Adipocyte (in vitro differentiated cells): ENCODE data around the gene TMPRSS11E.

ENCODE experiments used
- DNase-seq: peaks from one replicate; pipeline ENCODE4 v3.0.0-alpha.2; 2015; ENCODE audit warnings: low read depth
- H3K27me3 ChIP-seq: replicated peaks from 2 replicates; pipeline ENCODE4 v1.7.0; 2013; ENCODE audit warnings: mild to moderate bottlenecking, low read length, moderate library complexity; ENCODE audit not compliant: control insufficient read depth, insufficient read depth
- H3K36me3 ChIP-seq: 2 replicates; pipeline ENCODE4 v1.7.0; 2013; ENCODE audit warnings: low read length, mild to moderate bottlenecking, moderate library complexity; ENCODE audit not compliant: control insufficient read depth, insufficient read depth, severe bottlenecking
- H3K4me1 ChIP-seq: 2 replicates; pipeline ENCODE4 v1.7.0; 2013; ENCODE audit warnings: mild to moderate bottlenecking, low read length, moderate library complexity; ENCODE audit not compliant: control insufficient read depth, insufficient read depth
- H3K4me3 ChIP-seq: 2 replicates; pipeline ENCODE4 v1.7.0; 2013; ENCODE audit warnings: mild to moderate bottlenecking, low read length, moderate library complexity
- H3K9ac ChIP-seq: 2 replicates; pipeline ENCODE4 v1.7.0; 2013; ENCODE audit warnings: mild to moderate bottlenecking, low read length, moderate library complexity
- H3K9me3 ChIP-seq: 2 replicates; pipeline ENCODE4 v1.7.0; 2013; ENCODE audit warnings: mild to moderate bottlenecking, low read length, moderate library complexity; ENCODE audit not compliant: control insufficient read depth

Gene TMPRSS11E

DNA sequence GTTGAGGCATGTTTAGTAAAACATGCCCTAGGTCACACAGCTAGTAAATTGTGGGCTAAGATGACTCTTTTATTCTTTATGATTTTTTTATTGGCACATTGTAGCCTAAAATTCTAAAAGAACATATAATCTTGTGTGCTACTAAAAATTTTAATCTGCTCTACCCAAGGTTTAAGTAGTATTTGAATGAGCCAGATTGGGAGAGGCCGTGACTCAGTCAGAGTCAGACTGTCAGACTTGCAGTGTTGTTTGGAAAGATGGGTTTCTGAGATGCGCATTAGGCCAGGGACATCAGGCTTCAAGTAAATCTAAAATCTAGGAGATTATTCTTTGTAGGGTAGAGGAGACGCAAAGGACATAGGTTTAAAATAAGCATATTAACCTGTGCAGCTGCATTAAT lies 30.7 kb upstream of the TMPRSS11E start:
- DNase-seq = no peak
- no peak overlapping the region for H3K9ac ChIP-seq
- no peaks in the 10 kb centered on the region for H3K9me3 ChIP-seq
- no peaks in the 10 kb centered on the region for H3K27me3 ChIP-seq
- no peaks in the 10 kb centered on the region for H3K4me1 ChIP-seq
- H3K4me3 ChIP-seq = no peak overlapping the region
- no peaks in the 10 kb centered on the region for H3K36me3 ChIP-seq

DNA sequence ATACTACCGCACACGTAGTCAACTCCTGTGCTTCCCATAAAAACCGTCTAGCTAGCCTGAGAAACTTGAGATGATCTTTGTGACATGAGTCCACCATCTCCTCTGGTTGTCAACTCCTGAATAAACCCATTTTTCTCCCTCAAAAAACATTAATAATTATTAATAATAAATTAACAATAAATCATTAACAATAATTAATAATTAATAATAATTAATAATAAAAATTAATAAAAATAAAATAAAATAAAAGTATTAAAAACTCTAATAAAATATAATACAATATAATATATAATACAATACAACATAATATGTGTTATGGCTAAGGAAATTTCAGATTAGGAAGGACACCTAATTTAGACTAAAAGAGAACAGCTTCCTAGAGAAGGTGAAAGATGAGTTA lies 20.7 kb upstream of the TMPRSS11E start:
- H3K4me1 ChIP-seq = no peaks in the 10 kb centered on the region
- no peak overlapping the region for H3K9ac ChIP-seq
- H3K36me3 ChIP-seq = no peaks in the 10 kb centered on the region
- H3K9me3 ChIP-seq = no peaks in the 10 kb centered on the region
- no peak overlapping the region for H3K4me3 ChIP-seq
- no peak for DNase-seq
- no peaks in the 10 kb centered on the region for H3K27me3 ChIP-seq

DNA sequence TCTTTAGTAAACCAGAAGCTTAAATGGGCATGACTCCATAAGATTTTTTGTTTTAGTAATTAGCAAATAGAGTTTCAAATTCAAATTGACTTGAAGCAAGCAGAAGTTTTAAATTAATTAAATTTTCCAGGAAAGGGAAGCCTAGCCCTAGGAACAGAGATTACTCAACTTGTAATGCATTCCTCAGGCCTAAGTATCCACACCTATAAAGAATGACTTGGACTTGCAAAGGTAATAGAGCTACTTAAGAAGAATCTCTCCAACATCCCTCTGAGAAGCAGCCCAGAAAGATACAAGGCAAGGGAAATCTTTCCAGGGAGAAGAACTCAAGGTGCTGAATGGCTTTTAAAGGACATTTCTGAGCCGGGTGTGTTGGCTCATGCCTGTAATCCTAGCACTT lies 16.9 kb upstream of the TMPRSS11E start:
- H3K9ac ChIP-seq = no peak overlapping the region
- H3K4me1 ChIP-seq = no peaks in the 10 kb centered on the region
- H3K36me3 ChIP-seq = no peaks in the 10 kb centered on the region
- H3K9me3 ChIP-seq = no peaks in the 10 kb centered on the region
- no peak overlapping the region for H3K4me3 ChIP-seq
- no peak for DNase-seq
- no peaks in the 10 kb centered on the region for H3K27me3 ChIP-seq

DNA sequence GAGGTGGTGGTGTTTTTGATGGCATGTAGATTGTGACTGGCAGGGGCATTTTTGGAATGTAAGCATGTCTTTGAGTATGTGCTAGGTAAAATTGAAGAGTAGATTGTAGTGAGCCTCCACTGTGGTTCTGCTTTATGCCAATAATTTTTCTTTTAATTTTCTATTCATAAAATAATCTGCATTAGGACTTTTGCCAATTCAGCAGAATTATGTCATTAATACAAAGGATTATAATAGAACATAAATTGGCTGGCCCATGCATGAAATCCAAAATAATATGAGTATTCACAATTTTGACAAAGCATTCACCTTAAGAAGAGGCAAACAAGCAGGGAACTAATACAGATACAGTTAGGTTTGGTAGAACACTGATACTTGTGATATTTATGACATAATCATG lies 14.9 kb upstream of the TMPRSS11E start:
- H3K9me3 ChIP-seq = no peaks in the 10 kb centered on the region
- no peak overlapping the region for H3K9ac ChIP-seq
- H3K4me3 ChIP-seq = no peak overlapping the region
- DNase-seq = no peak
- no peaks in the 10 kb centered on the region for H3K36me3 ChIP-seq
- H3K27me3 ChIP-seq = no peaks in the 10 kb centered on the region
- no peaks in the 10 kb centered on the region for H3K4me1 ChIP-seq

- DNase-seq = no peak
- Histone ChIP-seq H3K9me3 (no peaks in the 10 kb centered on the region), H3K27me3 (no peaks in the 10 kb centered on the region), H3K4me3 (no peak overlapping the region), H3K4me1 (no peaks in the 10 kb centered on the region), H3K36me3 (no peaks in the 10 kb centered on the region), H3K9ac (no peak overlapping the region)
Measured at GRCh38 chr4:68433582-68433981, 13.7 kb upstream of the TMPRSS11E start.

- Histone ChIP-seq H3K4me3 (no peak overlapping the region), H3K9ac (no peak overlapping the region), H3K9me3 (no peaks in the 10 kb centered on the region), H3K36me3 (no peaks in the 10 kb centered on the region), H3K4me1 (no peaks in the 10 kb centered on the region), H3K27me3 (no peaks in the 10 kb centered on the region)
- DNase-seq = no peak
Measured at GRCh38 chr4:68434277-68434676, 13.0 kb upstream of the TMPRSS11E start.

DNA sequence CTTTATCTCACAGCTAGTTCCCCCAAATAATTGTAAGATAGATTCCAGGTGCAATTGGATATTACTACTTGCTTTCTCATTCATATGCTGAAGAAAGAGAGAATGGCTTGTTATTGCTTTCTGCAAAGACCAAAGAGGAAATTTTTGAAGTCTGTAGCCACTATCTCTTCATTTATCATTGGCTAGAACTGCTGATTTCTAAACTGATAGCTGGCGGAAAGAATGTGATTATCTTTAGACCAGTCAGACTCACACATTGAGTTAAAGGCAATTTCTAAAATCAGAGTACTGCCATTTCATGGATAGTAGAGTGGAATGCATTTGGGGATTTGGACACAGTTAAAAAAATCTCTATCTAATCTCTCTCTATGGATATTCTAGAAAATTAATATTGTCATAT lies 12.4 kb upstream of the TMPRSS11E start:
- H3K9me3 ChIP-seq = no peaks in the 10 kb centered on the region
- no peaks in the 10 kb centered on the region for H3K27me3 ChIP-seq
- no peak overlapping the region for H3K9ac ChIP-seq
- H3K36me3 ChIP-seq = no peaks in the 10 kb centered on the region
- H3K4me1 ChIP-seq = no peaks in the 10 kb centered on the region
- H3K4me3 ChIP-seq = no peak overlapping the region
- no peak for DNase-seq

DNA sequence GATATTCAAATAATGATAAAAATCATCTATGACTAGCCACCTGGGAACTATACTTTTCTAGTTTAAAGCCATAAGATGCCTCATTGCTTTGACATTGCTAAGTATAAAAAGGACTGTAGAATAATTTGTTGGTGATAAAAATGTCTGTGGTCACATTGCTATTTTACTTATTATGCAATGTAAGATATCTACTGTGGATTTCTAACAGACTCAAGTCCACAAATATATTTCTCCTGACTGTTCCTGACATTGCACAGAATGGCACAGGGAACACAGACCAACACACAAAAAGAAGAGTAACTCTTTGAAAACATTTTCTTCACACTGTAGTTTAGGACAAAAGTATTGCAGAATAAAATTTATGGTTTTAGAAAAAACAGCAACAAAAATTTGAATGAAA lies 2.2 kb upstream of the TMPRSS11E start:
- no peak for DNase-seq
- Histone ChIP-seq H3K9ac (no peak overlapping the region), H3K9me3 (no peaks in the 10 kb centered on the region), H3K27me3 (no peaks in the 10 kb centered on the region), H3K36me3 (no peaks in the 10 kb centered on the region), H3K4me1 (no peaks in the 10 kb centered on the region), H3K4me3 (no peak overlapping the region)

DNA sequence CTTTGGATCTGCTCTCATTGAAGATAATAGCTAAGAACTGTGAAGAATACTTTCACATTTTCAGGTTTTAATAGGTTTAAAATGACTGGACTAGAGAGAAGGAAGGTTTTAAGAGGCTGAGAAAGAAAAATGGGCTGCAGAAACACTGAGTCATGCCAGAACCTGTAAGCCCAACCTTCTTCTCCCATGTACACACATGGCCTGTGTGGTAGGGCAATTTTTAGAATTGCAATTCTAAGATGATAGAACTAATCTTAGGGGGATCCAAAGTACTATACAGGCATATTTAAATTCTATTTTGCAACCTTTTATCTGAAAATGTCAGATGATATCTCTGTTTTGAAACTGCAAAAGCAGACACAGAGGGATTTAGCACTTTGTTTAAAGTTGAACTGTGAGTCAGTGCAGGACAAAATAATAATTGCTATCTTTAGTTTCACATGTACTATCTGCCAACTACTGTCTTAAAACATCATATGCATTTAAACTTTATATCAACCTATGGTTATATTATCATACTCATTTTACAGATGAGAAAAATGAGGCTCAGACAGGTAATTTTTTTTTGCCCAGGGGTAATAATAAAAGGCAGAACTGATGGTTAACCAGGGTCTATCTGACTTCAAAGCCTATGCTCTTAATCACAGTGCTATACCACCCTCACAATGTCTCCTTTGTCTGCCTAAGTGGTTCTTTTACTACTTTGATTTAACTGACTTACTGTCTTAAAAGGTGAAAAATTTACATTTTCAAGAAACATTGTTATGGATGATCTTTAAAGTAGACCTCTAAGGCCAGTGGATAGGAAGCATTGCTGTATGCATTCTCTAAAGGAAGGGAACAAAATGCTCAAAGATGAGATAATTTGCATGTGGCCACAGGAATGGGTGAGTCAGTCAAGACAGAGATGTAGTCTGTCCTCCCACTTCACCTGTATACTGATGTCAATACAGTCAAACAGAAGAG lies 4.3 kb downstream of the TMPRSS11E start:
- H3K4me1 ChIP-seq = peaks cover 9% of the 10 kb centered on the region
- no peak overlapping the region for H3K9ac ChIP-seq
- no peaks in the 10 kb centered on the region for H3K9me3 ChIP-seq
- no peaks in the 10 kb centered on the region for H3K27me3 ChIP-seq
- no peak for DNase-seq
- no peak overlapping the region for H3K4me3 ChIP-seq
- H3K36me3 ChIP-seq = no peaks in the 10 kb centered on the region

GRCh38 chr4:68460085-68460484 lies 12.8 kb downstream of the TMPRSS11E start:
- Histone ChIP-seq H3K9ac (no peak overlapping the region), H3K4me1 (peaks cover 2% of the 10 kb centered on the region), H3K4me3 (no peak overlapping the region), H3K9me3 (no peaks in the 10 kb centered on the region), H3K36me3 (no peaks in the 10 kb centered on the region), H3K27me3 (no peaks in the 10 kb centered on the region)
- no peak for DNase-seq

GRCh38 chr4:68461790-68462189 lies 14.5 kb downstream of the TMPRSS11E start:
- H3K36me3 ChIP-seq = no peaks in the 10 kb centered on the region
- no peaks in the 10 kb centered on the region for H3K9me3 ChIP-seq
- H3K27me3 ChIP-seq = no peaks in the 10 kb centered on the region
- no peak overlapping the region for H3K9ac ChIP-seq
- no peak overlapping the region for H3K4me3 ChIP-seq
- no peak for DNase-seq
- H3K4me1 ChIP-seq = peaks cover 4% of the 10 kb centered on the region

GRCh38 chr4:68462691-68463090 lies 15.4 kb downstream of the TMPRSS11E start:
- Histone ChIP-seq H3K36me3 (no peaks in the 10 kb centered on the region), H3K27me3 (no peaks in the 10 kb centered on the region), H3K4me3 (no peak overlapping the region), H3K9ac (no peak overlapping the region), H3K4me1 (peaks cover 4% of the 10 kb centered on the region), H3K9me3 (no peaks in the 10 kb centered on the region)
- no peak for DNase-seq
